ENCODE data around the gene ETV6. TPM values are rescaled to one million over a fixed set of nuclear protein-coding genes. Genes with fewer than 3 reads are reported as not detected.
A peak's percentile ranks its signal among the peaks of the same experiment; 100 is the strongest.

The ETV6 gene
- polyA plus RNA-seq, 1 donor (not counting 4 experiments of a cell fraction or from before 2014, with no cell fraction given), result 5.3 TPM

DNA sequence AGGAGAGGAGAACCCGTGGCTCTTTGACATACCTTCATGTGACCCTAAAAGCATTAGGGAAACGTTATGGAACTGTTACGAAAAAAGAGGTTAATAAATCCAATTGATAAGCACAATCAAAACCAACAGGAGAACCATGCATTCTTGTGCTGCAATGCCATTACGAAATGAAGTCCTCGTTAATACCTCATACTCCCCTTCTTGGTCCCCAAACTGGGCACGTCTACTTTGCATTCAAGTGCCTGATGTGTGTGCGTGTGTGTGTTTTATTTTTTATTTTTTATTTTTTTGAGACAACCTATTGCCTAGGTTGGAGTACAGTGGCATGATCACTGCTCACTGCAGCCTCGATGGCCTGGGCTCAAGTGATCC, 150.0 kb downstream of the ETV6 start:
- TF ChIP-seq, protein P1, sequence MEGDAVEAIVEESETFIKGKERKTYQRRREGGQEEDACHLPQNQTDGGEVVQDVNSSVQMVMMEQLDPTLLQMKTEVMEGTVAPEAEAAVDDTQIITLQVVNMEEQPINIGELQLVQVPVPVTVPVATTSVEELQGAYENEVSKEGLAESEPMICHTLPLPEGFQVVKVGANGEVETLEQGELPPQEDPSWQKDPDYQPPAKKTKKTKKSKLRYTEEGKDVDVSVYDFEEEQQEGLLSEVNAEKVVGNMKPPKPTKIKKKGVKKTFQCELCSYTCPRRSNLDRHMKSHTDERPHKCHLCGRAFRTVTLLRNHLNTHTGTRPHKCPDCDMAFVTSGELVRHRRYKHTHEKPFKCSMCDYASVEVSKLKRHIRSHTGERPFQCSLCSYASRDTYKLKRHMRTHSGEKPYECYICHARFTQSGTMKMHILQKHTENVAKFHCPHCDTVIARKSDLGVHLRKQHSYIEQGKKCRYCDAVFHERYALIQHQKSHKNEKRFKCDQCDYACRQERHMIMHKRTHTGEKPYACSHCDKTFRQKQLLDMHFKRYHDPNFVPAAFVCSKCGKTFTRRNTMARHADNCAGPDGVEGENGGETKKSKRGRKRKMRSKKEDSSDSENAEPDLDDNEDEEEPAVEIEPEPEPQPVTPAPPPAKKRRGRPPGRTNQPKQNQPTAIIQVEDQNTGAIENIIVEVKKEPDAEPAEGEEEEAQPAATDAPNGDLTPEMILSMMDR (optimal IDR thresholded peaks at IDR 0.05 in 1 of 3, IDR thresholded peaks at IDR 0.05 in 1 of 3, conservative IDR thresholded peaks at IDR 0.05 in 1 of 3; ENCODE audit: extremely low read depth in 1 of 3, insufficient read depth in 2 of 3, low read length in 3 of 3), result no peak
- TF ChIP-seq EZH2 (IDR thresholded peaks at IDR 0.05; ENCODE audit: low read length), result no peak
- Histone ChIP-seq H3K27me3 (ENCODE audit: control insufficient read depth, extremely low read depth, insufficient read depth, low read length) (no peaks in the 10 kb centered on the region), H4K20me1 (ENCODE audit: control insufficient read depth, extremely low read depth, insufficient read depth, low read length) (no peaks in the 10 kb centered on the region), H2AFZ (ENCODE audit: control insufficient read depth, low read length) (no peak overlapping the region), H3K9me1 (ENCODE audit: control insufficient read depth, extremely low read depth, insufficient read depth, low read length) (no peaks in the 10 kb centered on the region), H3K4me3 (ENCODE audit: control insufficient read depth in 2 of 3, extremely low read depth in 1 of 3, insufficient read depth in 2 of 3, low read depth in 1 of 3, low read length in 3 of 3) (no peak overlapping the region), H3K9me3 (ENCODE audit: control insufficient read depth, low read depth, low read length) (no peaks in the 10 kb centered on the region), H3K4me1 (ENCODE audit: control insufficient read depth, extremely low read depth, insufficient read depth, low read length) (peaks cover 37% of the 10 kb centered on the region), H3K9ac (ENCODE audit: control insufficient read depth, extremely low read depth, insufficient read depth, low read length) (no peak overlapping the region), H3K36me3 (ENCODE audit: control insufficient read depth in 2 of 2, extremely low read depth in 1 of 2, insufficient read depth in 2 of 2, low read length in 2 of 2) (no peaks in the 10 kb centered on the region), H3K79me2 (ENCODE audit: control insufficient read depth, insufficient read depth, low read length) (no peaks in the 10 kb centered on the region), H3K4me2 (ENCODE audit: control insufficient read depth, extremely low read depth, insufficient read depth, low read depth, low read length) (no peak overlapping the region), H3K27ac (ENCODE audit: control insufficient read depth, insufficient read depth, low read length) (no peak overlapping the region)
- dilution Hi-C loops (cut with MboI; ENCODE audit: extremely low pct_ligation_motif_present, low sequenced_read_pairs), result no loop called here
- FAIRE-seq, result peak; percentile 39
- no peak for DNase-seq (ENCODE audit: low read depth, low spot score)

DNA sequence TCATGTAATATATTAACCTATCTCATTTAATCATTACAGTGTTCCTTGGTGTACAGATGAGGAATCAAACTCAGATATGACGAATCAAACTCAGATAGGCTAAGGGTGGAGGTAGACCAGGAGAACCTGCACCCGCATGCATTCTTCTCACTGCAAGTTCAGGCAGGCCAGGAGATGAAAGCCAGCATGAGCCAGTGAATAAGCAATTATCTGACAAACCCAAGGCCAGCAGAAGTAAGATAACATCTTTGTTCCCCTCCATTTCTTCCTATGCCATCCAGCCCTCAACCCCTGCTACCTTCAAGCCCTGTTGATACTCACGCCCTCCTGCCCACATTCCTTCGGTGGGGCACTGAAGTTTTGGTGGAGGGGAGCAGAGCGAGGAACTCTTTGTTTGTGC, 152.2 kb downstream of the ETV6 start:
- H4K20me1 ChIP-seq (ENCODE audit: control insufficient read depth, extremely low read depth, insufficient read depth, low read length), result no peaks in the 10 kb centered on the region
- no peak overlapping the region for H3K27ac ChIP-seq (ENCODE audit: control insufficient read depth, insufficient read depth, low read length)
- H3K4me1 ChIP-seq (ENCODE audit: control insufficient read depth, extremely low read depth, insufficient read depth, low read length), result peaks cover 23% of the 10 kb centered on the region
- dilution Hi-C loops (cut with MboI; ENCODE audit: extremely low pct_ligation_motif_present, low sequenced_read_pairs), result no loop called here
- no peak for TF ChIP-seq EZH2 (IDR thresholded peaks at IDR 0.05; ENCODE audit: low read length)
- peak overlapping the region; percentile 34 for H3K4me2 ChIP-seq (ENCODE audit: control insufficient read depth, extremely low read depth, insufficient read depth, low read depth, low read length)
- H2AFZ ChIP-seq (ENCODE audit: control insufficient read depth, low read length), result no peak overlapping the region
- H3K9me3 ChIP-seq (ENCODE audit: control insufficient read depth, low read depth, low read length), result no peaks in the 10 kb centered on the region
- H3K9me1 ChIP-seq (ENCODE audit: control insufficient read depth, extremely low read depth, insufficient read depth, low read length), result no peaks in the 10 kb centered on the region
- H3K79me2 ChIP-seq (ENCODE audit: control insufficient read depth, insufficient read depth, low read length), result no peaks in the 10 kb centered on the region
- no peak overlapping the region for H3K9ac ChIP-seq (ENCODE audit: control insufficient read depth, extremely low read depth, insufficient read depth, low read length)
- no peaks in the 10 kb centered on the region for H3K36me3 ChIP-seq (ENCODE audit: control insufficient read depth in 2 of 2, extremely low read depth in 1 of 2, insufficient read depth in 2 of 2, low read length in 2 of 2)
- FAIRE-seq (peak; percentile 77), DNase-seq (ENCODE audit: low read depth, low spot score) (peak; percentile 69)
- no peak overlapping the region for H3K4me3 ChIP-seq (ENCODE audit: control insufficient read depth in 2 of 3, extremely low read depth in 1 of 3, insufficient read depth in 2 of 3, low read depth in 1 of 3, low read length in 3 of 3)
- no peaks in the 10 kb centered on the region for H3K27me3 ChIP-seq (ENCODE audit: control insufficient read depth, extremely low read depth, insufficient read depth, low read length)

DNA sequence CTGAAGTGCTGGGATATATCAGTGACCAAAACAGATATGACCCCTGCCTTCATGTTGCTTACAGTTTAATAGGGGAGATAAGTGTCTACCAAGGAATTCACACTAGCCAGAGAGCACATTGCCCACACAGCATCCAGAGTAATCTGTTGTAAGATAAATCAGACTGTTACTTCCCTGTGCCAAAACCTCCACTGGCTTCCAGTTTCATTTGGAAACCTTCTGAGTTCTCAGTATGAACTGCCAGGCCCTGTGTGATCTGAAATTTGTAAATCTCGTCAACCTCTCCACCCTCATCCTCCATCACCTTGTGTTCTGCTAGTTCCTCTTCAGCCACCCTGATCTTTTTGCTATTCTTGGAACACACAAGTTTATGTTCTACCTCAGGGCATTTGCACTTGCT, 154.7 kb downstream of the ETV6 start:
- Histone ChIP-seq H3K9me1 (ENCODE audit: control insufficient read depth, extremely low read depth, insufficient read depth, low read length) (no peaks in the 10 kb centered on the region), H3K79me2 (ENCODE audit: control insufficient read depth, insufficient read depth, low read length) (no peaks in the 10 kb centered on the region), H3K36me3 (ENCODE audit: control insufficient read depth in 2 of 2, extremely low read depth in 1 of 2, insufficient read depth in 2 of 2, low read length in 2 of 2) (no peaks in the 10 kb centered on the region), H3K27me3 (ENCODE audit: control insufficient read depth, extremely low read depth, insufficient read depth, low read length) (no peaks in the 10 kb centered on the region), H4K20me1 (ENCODE audit: control insufficient read depth, extremely low read depth, insufficient read depth, low read length) (no peaks in the 10 kb centered on the region), H3K9ac (ENCODE audit: control insufficient read depth, extremely low read depth, insufficient read depth, low read length) (no peak overlapping the region), H2AFZ (ENCODE audit: control insufficient read depth, low read length) (no peak overlapping the region), H3K4me1 (ENCODE audit: control insufficient read depth, extremely low read depth, insufficient read depth, low read length) (peaks cover 16% of the 10 kb centered on the region), H3K4me3 (ENCODE audit: control insufficient read depth in 2 of 3, extremely low read depth in 1 of 3, insufficient read depth in 2 of 3, low read depth in 1 of 3, low read length in 3 of 3) (no peak overlapping the region), H3K4me2 (ENCODE audit: control insufficient read depth, extremely low read depth, insufficient read depth, low read depth, low read length) (no peak overlapping the region), H3K9me3 (ENCODE audit: control insufficient read depth, low read depth, low read length) (no peaks in the 10 kb centered on the region), H3K27ac (ENCODE audit: control insufficient read depth, insufficient read depth, low read length) (no peak overlapping the region)
- TF ChIP-seq, protein P1 (optimal IDR thresholded peaks at IDR 0.05 in 1 of 3, IDR thresholded peaks at IDR 0.05 in 1 of 3, conservative IDR thresholded peaks at IDR 0.05 in 1 of 3; ENCODE audit: extremely low read depth in 1 of 3, insufficient read depth in 2 of 3, low read length in 3 of 3), result no peak
- no peak for TF ChIP-seq EZH2 (IDR thresholded peaks at IDR 0.05; ENCODE audit: low read length)
- dilution Hi-C loops (cut with MboI; ENCODE audit: extremely low pct_ligation_motif_present, low sequenced_read_pairs), result no loop called here
- DNase-seq (ENCODE audit: low read depth, low spot score), result no peak
- no peak for FAIRE-seq
